ENCODE measurements around the gene GABRB3.

GABRB3 gene

GRCh38 chr15:26679927-26680326, 92.9 kb downstream of the GABRB3 start:
- DNase-seq (ENCODE audit: low read depth, low spot score), result no peak

- DNase-seq (ENCODE audit: low read depth, low spot score), result no peak
Observed at GRCh38 chr15:26676115-26676514, 96.8 kb downstream of the GABRB3 start.

GRCh38 chr15:26674467-26674866, 98.4 kb downstream of the GABRB3 start:
- no peak for DNase-seq (ENCODE audit: low read depth, low spot score)

- no peak for DNase-seq (ENCODE audit: low read depth, low spot score)
Observed at GRCh38 chr15:26673445-26673844, 99.4 kb downstream of the GABRB3 start.

GRCh38 chr15:26670116-26670515, 102.8 kb downstream of the GABRB3 start:
- no peak for DNase-seq (ENCODE audit: low read depth, low spot score)

GRCh38 chr15:26667222-26667988, 105.5 kb downstream of the GABRB3 start:
- DNase-seq (ENCODE audit: low read depth, low spot score), result no peak

GRCh38 chr15:26665957-26666791, 106.7 kb downstream of the GABRB3 start:
- no peak for DNase-seq (ENCODE audit: low read depth, low spot score)

GRCh38 chr15:26662283-26662682, 110.6 kb downstream of the GABRB3 start:
- DNase-seq (ENCODE audit: low read depth, low spot score), result no peak

- DNase-seq (ENCODE audit: low read depth, low spot score), result no peak
Observed at GRCh38 chr15:26661748-26662147, 111.1 kb downstream of the GABRB3 start.

GRCh38 chr15:26661107-26661506, 111.8 kb downstream of the GABRB3 start:
- no peak for DNase-seq (ENCODE audit: low read depth, low spot score)

- DNase-seq (ENCODE audit: low read depth, low spot score), result no peak
Observed at GRCh38 chr15:26660241-26660640, 112.6 kb downstream of the GABRB3 start.

- DNase-seq (ENCODE audit: low read depth, low spot score), result no peak
Observed at GRCh38 chr15:26658290-26658689, 114.6 kb downstream of the GABRB3 start.

GRCh38 chr15:26656080-26656479, 116.8 kb downstream of the GABRB3 start:
- no peak for DNase-seq (ENCODE audit: low read depth, low spot score)

- no peak for DNase-seq (ENCODE audit: low read depth, low spot score)
Observed at GRCh38 chr15:26651909-26652308, 121.0 kb downstream of the GABRB3 start.

- DNase-seq (ENCODE audit: low read depth, low spot score), result no peak
Observed at GRCh38 chr15:26648676-26649075, 124.2 kb downstream of the GABRB3 start.

- DNase-seq (ENCODE audit: low read depth, low spot score), result no peak
Observed at GRCh38 chr15:26644948-26645347, 127.9 kb downstream of the GABRB3 start.

GRCh38 chr15:26641144-26641543, 131.7 kb downstream of the GABRB3 start:
- DNase-seq (ENCODE audit: low read depth, low spot score), result no peak

GRCh38 chr15:26640601-26641000, 132.3 kb downstream of the GABRB3 start:
- DNase-seq (ENCODE audit: low read depth, low spot score), result no peak

- DNase-seq (ENCODE audit: low read depth, low spot score), result no peak
Observed at GRCh38 chr15:26639966-26640365, 132.9 kb downstream of the GABRB3 start.

GRCh38 chr15:26635614-26636013, 137.3 kb downstream of the GABRB3 start:
- no peak for DNase-seq (ENCODE audit: low read depth, low spot score)

GRCh38 chr15:26635105-26635504, 137.8 kb downstream of the GABRB3 start:
- no peak for DNase-seq (ENCODE audit: low read depth, low spot score)

- no peak for DNase-seq (ENCODE audit: low read depth, low spot score)
Observed at GRCh38 chr15:26634319-26634718, 138.5 kb downstream of the GABRB3 start.

GRCh38 chr15:26632500-26632899, 140.4 kb downstream of the GABRB3 start:
- DNase-seq (ENCODE audit: low read depth, low spot score), result no peak

Measured in smooth muscle cell of the brain vasculature (primary cell).